K562 (cell line): ENCODE results near the gene PTGR2. TPM values are rescaled to one million over a fixed set of nuclear protein-coding genes. Genes with fewer than 3 reads are reported as not detected.
A peak's percentile ranks its signal among the peaks of the same experiment; 100 is the strongest.

Source experiments
- BDP1 ChIP-seq: IDR thresholded peaks from 3 replicates; pipeline ENCODE4 v1.6.1; 2011; ENCODE audit not compliant: insufficient read length, insufficient read depth
- BRD4 ChIP-seq: fragments of 200-600 bp; sonication (generic); IDR thresholded peaks from 2 replicates; pipeline ENCODE4 v1.6.1; 2017; ENCODE audit warnings: inconsistent platforms
- ELF4 ChIP-seq: fragments of 450-650 bp; formaldehyde crosslinking; IDR thresholded peaks from 2 replicates; pipeline ENCODE4 v1.4.0; 2022; ENCODE audit warnings: missing genetic modification characterization
- EP400 ChIP-seq: fragments of 450-650 bp; IDR thresholded peaks from 2 replicates; pipeline ENCODE4 v1.6.1; 2017; ENCODE audit warnings: antibody characterized with exemption, mild to moderate bottlenecking, moderate library complexity
- HSF4 ChIP-seq: fragments of 250-450 bp; sonication (Bioruptor Pico); IDR thresholded peaks from 2 replicates; pipeline ENCODE4 v2.1.2; 2022; ENCODE audit warnings: mild to moderate bottlenecking, moderate library complexity, borderline replicate concordance
- NFIC ChIP-seq: fragments of 450-650 bp; IDR thresholded peaks from 2 replicates; pipeline ENCODE4 v1.6.1; 2017; ENCODE audit warnings: mild to moderate bottlenecking, inconsistent platforms
- PHF21A ChIP-seq: fragments of 450-650 bp; IDR thresholded peaks from 2 replicates; pipeline ENCODE4 v1.6.1; 2017; ENCODE audit warnings: low read depth, borderline replicate concordance
- POLR2B ChIP-seq: fragments of 450-650 bp; IDR thresholded peaks from 2 replicates; pipeline ENCODE4 v1.6.1; 2018; ENCODE audit warnings: low read depth; ENCODE audit not compliant: partially characterized antibody
- RB1 ChIP-seq: fragments of 450-650 bp; IDR thresholded peaks from 2 replicates; pipeline ENCODE4 v1.6.1; 2017; ENCODE audit warnings: low read depth, mild to moderate bottlenecking
- SMAD1 ChIP-seq: fragments of 150-350 bp; IDR thresholded peaks from 2 replicates; pipeline ENCODE4 v1.6.1; 2014; ENCODE audit warnings: low read length, low read depth; ENCODE audit not compliant: partially characterized antibody
- TAL1 ChIP-seq: fragments of 450-650 bp; IDR thresholded peaks from 2 replicates; pipeline ENCODE4 v1.6.1; 2016; ENCODE audit warnings: mild to moderate bottlenecking
- ZNF57 ChIP-seq: fragments of 450-650 bp; formaldehyde crosslinking; IDR thresholded peaks from 2 replicates; pipeline ENCODE4 v1.4.0; 2020; ENCODE audit warnings: mild to moderate bottlenecking, moderate library complexity
- polyA plus RNA-seq, 8 experiments: library from polyadenylated mRNA; depleted of rRNA in 4 of 8; stranded (reverse) in 5 of 8; unstranded in 3 of 8; fragments of >200 nt; fragmentation: Nextera tagmentation in 2 of 8; fragmentation: Illumina TruSeq in 1 of 8; extraction: Ambion mirVana in 2 of 8; extraction: Trizol in 1 of 8; gene quantifications; 2 replicates each; pipeline versions ENCODE4 v1.2.1 to v1.2.3, GENCODE V29; 2011 to 2014; ENCODE audit warnings: inconsistent platforms in 1 of 8, missing spikeins in 1 of 8
- total RNA-seq, 7 experiments: library from RNA; depleted of rRNA in 6 of 7; stranded (reverse); fragments of >200 nt in 6 of 7; fragmentation: Illumina TruSeq in 2 of 7; extraction: Trizol in 2 of 7; gene quantifications; 2 replicates each; pipeline versions ENCODE4 v1.2.1 to v1.2.3, GENCODE V29; 2011 to 2021; ENCODE audit warnings: low replicate concordance in 1 of 7
- TF ChIP-seq, protein P1 (sequence below): fragments of 450-650 bp; formaldehyde crosslinking; IDR thresholded peaks from 2 replicates; pipeline ENCODE4 v1.4.0; 2020; ENCODE audit warnings: mild to moderate bottlenecking, mixed read lengths
- TF ChIP-seq, protein P2 (sequence below): sonication (generic); formaldehyde crosslinking; IDR thresholded peaks from 2 replicates; pipeline ENCODE4 v1.5.0; 2020; ENCODE audit warnings: missing genetic modification reagents
- TF ChIP-seq, protein P3 (sequence below), 2 experiments: fragments of 450-650 bp; formaldehyde crosslinking in 1 of 2; IDR thresholded peaks; 2 replicates each; pipeline versions ENCODE4 v1.4.0 to v1.6.1; 2014 to 2020; ENCODE audit warnings: mild to moderate bottlenecking in 2 of 2, borderline replicate concordance in 1 of 2, low read depth in 1 of 2
- TF ChIP-seq, protein P4 (sequence below): IDR thresholded peaks from 2 replicates; pipeline ENCODE4 v1.6.1; 2016; ENCODE audit warnings: missing genetic modification characterization, missing compliant biosample characterization

The PTGR2 gene
- total and polyA plus RNA-seq, 9 of the 15 experiments (the other 6 are each of a cell fraction or from before 2014, with no cell fraction given): 7.4 to 23.0 (median 13.0) TPM

DNA sequence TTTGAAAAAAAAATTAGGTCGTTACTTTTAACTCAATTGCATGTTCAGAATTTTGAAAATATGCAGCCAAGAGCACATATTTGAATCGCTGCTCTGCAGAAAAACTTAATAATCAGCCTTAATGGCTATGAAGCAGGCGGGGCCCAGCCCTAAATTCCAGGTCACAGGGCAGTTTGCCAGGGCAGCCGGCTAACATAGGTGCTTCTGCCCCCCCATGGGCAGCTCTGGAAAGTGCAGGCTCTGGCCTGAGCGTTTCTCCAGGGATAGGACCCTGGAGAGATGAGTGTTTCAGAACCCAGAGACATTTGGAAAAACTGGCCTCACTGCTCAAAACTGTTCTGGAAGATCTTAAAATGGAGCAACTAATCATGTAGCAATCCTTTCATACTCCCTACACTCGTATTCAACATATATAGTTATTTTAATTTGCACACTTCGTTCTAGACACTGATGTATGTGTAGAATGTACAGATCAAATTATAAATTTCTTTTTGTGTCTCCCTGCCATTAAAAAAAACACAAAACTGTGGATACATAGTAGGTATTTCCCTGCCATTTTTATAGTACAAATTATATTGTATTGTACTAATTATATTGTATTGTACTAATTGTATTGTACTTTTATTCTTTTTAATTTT is 26.0 kb upstream of the PTGR2 start (continued):
- TF ChIP-seq EP400 (0 out of 2 replicates have a peak, but pooled peaks have one; percentile 34), TAL1 (no peak), PHF21A (no peak), BDP1 (no peak), BRD4 (no peak), ZNF57 (CRISPR knock-in tag) (no peak), RB1 (peak; percentile 33; the same call in 1 of the 2 replicates), ELF4 (CRISPR knock-in tag) (no peak), SMAD1 (no peak), HSF4 (CRISPR knock-in tag) (no peak), NFIC (peak; percentile 97), POLR2B (no peak)
- TF ChIP-seq, protein P1, sequence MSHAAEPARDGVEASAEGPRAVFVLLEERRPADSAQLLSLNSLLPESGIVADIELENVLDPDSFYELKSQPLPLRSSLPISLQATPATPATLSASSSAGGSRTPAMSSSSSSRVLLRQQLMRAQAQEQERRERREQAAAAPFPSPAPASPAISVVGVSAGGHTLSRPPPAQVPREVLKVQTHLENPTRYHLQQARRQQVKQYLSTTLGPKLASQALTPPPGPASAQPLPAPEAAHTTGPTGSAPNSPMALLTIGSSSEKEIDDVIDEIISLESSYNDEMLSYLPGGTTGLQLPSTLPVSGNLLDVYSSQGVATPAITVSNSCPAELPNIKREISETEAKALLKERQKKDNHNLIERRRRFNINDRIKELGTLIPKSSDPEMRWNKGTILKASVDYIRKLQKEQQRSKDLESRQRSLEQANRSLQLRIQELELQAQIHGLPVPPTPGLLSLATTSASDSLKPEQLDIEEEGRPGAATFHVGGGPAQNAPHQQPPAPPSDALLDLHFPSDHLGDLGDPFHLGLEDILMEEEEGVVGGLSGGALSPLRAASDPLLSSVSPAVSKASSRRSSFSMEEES (CRISPR knock-in tag): no peak
- TF ChIP-seq, protein P2, sequence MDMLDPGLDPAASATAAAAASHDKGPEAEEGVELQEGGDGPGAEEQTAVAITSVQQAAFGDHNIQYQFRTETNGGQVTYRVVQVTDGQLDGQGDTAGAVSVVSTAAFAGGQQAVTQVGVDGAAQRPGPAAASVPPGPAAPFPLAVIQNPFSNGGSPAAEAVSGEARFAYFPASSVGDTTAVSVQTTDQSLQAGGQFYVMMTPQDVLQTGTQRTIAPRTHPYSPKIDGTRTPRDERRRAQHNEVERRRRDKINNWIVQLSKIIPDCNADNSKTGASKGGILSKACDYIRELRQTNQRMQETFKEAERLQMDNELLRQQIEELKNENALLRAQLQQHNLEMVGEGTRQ: no peak
- TF ChIP-seq, protein P3, sequence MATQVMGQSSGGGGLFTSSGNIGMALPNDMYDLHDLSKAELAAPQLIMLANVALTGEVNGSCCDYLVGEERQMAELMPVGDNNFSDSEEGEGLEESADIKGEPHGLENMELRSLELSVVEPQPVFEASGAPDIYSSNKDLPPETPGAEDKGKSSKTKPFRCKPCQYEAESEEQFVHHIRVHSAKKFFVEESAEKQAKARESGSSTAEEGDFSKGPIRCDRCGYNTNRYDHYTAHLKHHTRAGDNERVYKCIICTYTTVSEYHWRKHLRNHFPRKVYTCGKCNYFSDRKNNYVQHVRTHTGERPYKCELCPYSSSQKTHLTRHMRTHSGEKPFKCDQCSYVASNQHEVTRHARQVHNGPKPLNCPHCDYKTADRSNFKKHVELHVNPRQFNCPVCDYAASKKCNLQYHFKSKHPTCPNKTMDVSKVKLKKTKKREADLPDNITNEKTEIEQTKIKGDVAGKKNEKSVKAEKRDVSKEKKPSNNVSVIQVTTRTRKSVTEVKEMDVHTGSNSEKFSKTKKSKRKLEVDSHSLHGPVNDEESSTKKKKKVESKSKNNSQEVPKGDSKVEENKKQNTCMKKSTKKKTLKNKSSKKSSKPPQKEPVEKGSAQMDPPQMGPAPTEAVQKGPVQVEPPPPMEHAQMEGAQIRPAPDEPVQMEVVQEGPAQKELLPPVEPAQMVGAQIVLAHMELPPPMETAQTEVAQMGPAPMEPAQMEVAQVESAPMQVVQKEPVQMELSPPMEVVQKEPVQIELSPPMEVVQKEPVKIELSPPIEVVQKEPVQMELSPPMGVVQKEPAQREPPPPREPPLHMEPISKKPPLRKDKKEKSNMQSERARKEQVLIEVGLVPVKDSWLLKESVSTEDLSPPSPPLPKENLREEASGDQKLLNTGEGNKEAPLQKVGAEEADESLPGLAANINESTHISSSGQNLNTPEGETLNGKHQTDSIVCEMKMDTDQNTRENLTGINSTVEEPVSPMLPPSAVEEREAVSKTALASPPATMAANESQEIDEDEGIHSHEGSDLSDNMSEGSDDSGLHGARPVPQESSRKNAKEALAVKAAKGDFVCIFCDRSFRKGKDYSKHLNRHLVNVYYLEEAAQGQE (IDR thresholded peaks at IDR 0.05; ENCODE audit: borderline replicate concordance): peak; percentile 90
- TF ChIP-seq, protein P3 (CRISPR knock-in tag; IDR thresholded peaks at IDR 0.05; ENCODE audit: low read depth): no peak
- TF ChIP-seq, protein P4, sequence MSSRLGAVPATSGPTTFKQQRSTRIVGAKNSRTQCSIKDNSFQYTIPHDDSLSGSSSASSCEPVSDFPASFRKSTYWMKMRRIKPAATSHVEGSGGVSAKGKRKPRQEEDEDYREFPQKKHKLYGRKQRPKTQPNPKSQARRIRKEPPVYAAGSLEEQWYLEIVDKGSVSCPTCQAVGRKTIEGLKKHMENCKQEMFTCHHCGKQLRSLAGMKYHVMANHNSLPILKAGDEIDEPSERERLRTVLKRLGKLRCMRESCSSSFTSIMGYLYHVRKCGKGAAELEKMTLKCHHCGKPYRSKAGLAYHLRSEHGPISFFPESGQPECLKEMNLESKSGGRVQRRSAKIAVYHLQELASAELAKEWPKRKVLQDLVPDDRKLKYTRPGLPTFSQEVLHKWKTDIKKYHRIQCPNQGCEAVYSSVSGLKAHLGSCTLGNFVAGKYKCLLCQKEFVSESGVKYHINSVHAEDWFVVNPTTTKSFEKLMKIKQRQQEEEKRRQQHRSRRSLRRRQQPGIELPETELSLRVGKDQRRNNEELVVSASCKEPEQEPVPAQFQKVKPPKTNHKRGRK (tag): no peak
